Lung (tissue), 12 donors: ENCODE data around the gene E4F1. TPM values are rescaled to one million over a fixed set of nuclear protein-coding genes. Genes with fewer than 3 reads are reported as not detected.
A peak's percentile ranks its signal among the peaks of the same experiment; 100 is the strongest.

ENCODE experiments used
- ATAC-seq: fragments of 200-7000 bp; cut with Tn5 transposase; one replicate; pipeline ENCODE4 v1.9.1; 2020; ENCODE audit warnings: moderate number of reproducible peaks; ENCODE audit not compliant: insufficient read depth, low FRiP score
- DNase-seq, 3 donors: peaks; one replicate each; pipeline ENCODE4 v3.0.0-alpha.2; 2013 to 2017
- H3K27ac ChIP-seq, 2 donors: one replicate each; pipeline ENCODE4 v1.5.1; 2013; ENCODE audit warnings: mild to moderate bottlenecking in 2 of 2, moderate library complexity in 2 of 2, control low read depth in 1 of 2, inconsistent platforms in 1 of 2, low read depth in 1 of 2, low read length in 1 of 2
- H3K27me3 ChIP-seq, 3 donors: one replicate each; pipeline ENCODE4 v1.5.1; 2013; ENCODE audit warnings: low read length in 2 of 3; ENCODE audit not compliant: control insufficient read depth in 3 of 3, insufficient read depth in 3 of 3
- H3K36me3 ChIP-seq, 4 donors: one replicate each; pipeline ENCODE4 v1.5.1; 2013; ENCODE audit warnings: low read length in 4 of 4, mild to moderate bottlenecking in 1 of 4, moderate library complexity in 1 of 4; ENCODE audit not compliant: control insufficient read depth in 4 of 4, insufficient read depth in 4 of 4
- H3K4me1 ChIP-seq, 5 donors: one replicate each; pipeline ENCODE4 v1.5.1; 2013; ENCODE audit warnings: low read length in 5 of 5, mild to moderate bottlenecking in 2 of 5, moderate library complexity in 1 of 5; ENCODE audit not compliant: control insufficient read depth in 5 of 5, insufficient read depth in 5 of 5
- H3K4me3 ChIP-seq: one replicate; pipeline ENCODE4 v1.5.1; 2013; ENCODE audit warnings: mild to moderate bottlenecking, control low read depth, moderate library complexity
- H3K9ac ChIP-seq, 2 donors: one replicate each; pipeline ENCODE4 v1.5.1; 2013; ENCODE audit warnings: low read length in 2 of 2, control low read depth in 1 of 2; ENCODE audit not compliant: insufficient read depth in 1 of 2
- H3K9me3 ChIP-seq, 4 donors: one replicate each; pipeline ENCODE4 v1.5.1; 2013; ENCODE audit warnings: low read length in 3 of 4, mild to moderate bottlenecking in 1 of 4, moderate library complexity in 1 of 4; ENCODE audit not compliant: control insufficient read depth in 4 of 4, insufficient read depth in 3 of 4
- CTCF ChIP-seq: IDR thresholded peaks from 2 replicates; pipeline ENCODE4 v1.5.1; 2012; ENCODE audit warnings: mild to moderate bottlenecking; ENCODE audit errors: control extremely low read depth, extremely low read depth
- WGBS, 2 donors: extraction: QIAGEN DNeasy Blood & Tissue Kit; methylation state at CpG; one replicate each; pipeline ENCODE4 v1.1.7; 2013; 5-methylcytosine and 5-hydroxymethylcytosine counted together
- polyA plus RNA-seq, 2 donors: library from polyadenylated mRNA; stranded (reverse); fragments of 200-250 nt; gene quantifications; one replicate each; pipeline ENCODE4 v1.2.1, GENCODE V29; 2013
- total RNA-seq, 2 donors: library from RNA; depleted of rRNA in 1 of 2; stranded (reverse); fragments of >200 nt in 1 of 2; gene quantifications; one replicate each; pipeline ENCODE4 v1.2.1, GENCODE V29; 2014 to 2021
- donor health status: control.
- donor health status: control.
- donor health status: Bipolar disorder and iron deficiency.
- donor health status: healthy.
- donor health status: DM: yes; HTN: yes; CAD: no.

E4F1 gene
- total and polyA plus RNA-seq, 4 donors, result 21.0 to 30.2 (median 24.8) TPM

- H3K9me3 ChIP-seq, result no peaks in the 10 kb centered on the region
- no peak overlapping the region for H3K27ac ChIP-seq
- ATAC-seq (no peak), DNase-seq (peak; percentile 24 to 58 (median 44))
- WGBS, 2 donors, result 46 to 48% methylated on average over 72 to 106 of the region's 106 CpGs
- no peak overlapping the region for H3K9ac ChIP-seq
- no peak overlapping the region for H3K4me3 ChIP-seq
- H3K4me1 ChIP-seq, result no peaks in the 10 kb centered on the region
- H3K36me3 ChIP-seq, result peaks cover 4 to 47% (median 9%) of the 10 kb centered on the region in 4 donors
- no peaks in the 10 kb centered on the region for H3K27me3 ChIP-seq
- no peak for TF ChIP-seq CTCF
These were observed 44.9 kb upstream of the E4F1 start for GRCh38 chr16:2178321-2179106.

GRCh38 chr16:2179107-2179501 is 44.3 kb upstream of the E4F1 start:
- H3K36me3 ChIP-seq, result peaks cover 4 to 41% (median 9%) of the 10 kb centered on the region in 4 donors
- H3K4me3 ChIP-seq, result no peak overlapping the region
- no peak for ATAC-seq
- no peak overlapping the region for H3K27ac ChIP-seq
- H3K27me3 ChIP-seq, result no peaks in the 10 kb centered on the region
- 40 to 54% methylated on average over 3 to 50 of the region's 50 CpGs for WGBS, 2 donors
- no peaks in the 10 kb centered on the region for H3K4me1 ChIP-seq
- no peaks in the 10 kb centered on the region for H3K9me3 ChIP-seq
- DNase-seq, result no peak
- no peak overlapping the region for H3K9ac ChIP-seq
- no peak for TF ChIP-seq CTCF

- DNase-seq (no peak), ATAC-seq (no peak)
- Histone ChIP-seq H3K36me3 (peaks cover 4 to 36% (median 7%) of the 10 kb centered on the region in 4 donors), H3K9me3 (no peaks in the 10 kb centered on the region), H3K4me3 (no peak overlapping the region), H3K27me3 (no peaks in the 10 kb centered on the region), H3K27ac (no peak overlapping the region), H3K9ac (no peak overlapping the region), H3K4me1 (no peaks in the 10 kb centered on the region)
- WGBS, 2 donors, result 97% methylated on average over 27 to 31 of the region's 31 CpGs
- TF ChIP-seq CTCF, result no peak
These were observed 43.8 kb upstream of the E4F1 start for GRCh38 chr16:2179576-2179975.

GRCh38 chr16:2180461-2180860 is 42.9 kb upstream of the E4F1 start:
- DNase-seq (no peak), ATAC-seq (no peak)
- TF ChIP-seq CTCF, result no peak
- H3K27me3 ChIP-seq, result no peaks in the 10 kb centered on the region
- H3K36me3 ChIP-seq, result peaks cover 0 to 28% (median 3%) of the 10 kb centered on the region in 4 donors
- 94 to 96% methylated on average over 33 to 43 of the region's 43 CpGs for WGBS, 2 donors
- H3K27ac ChIP-seq, result no peak overlapping the region
- H3K9ac ChIP-seq, result no peak overlapping the region
- H3K4me1 ChIP-seq, result no peaks in the 10 kb centered on the region
- no peaks in the 10 kb centered on the region for H3K9me3 ChIP-seq
- no peak overlapping the region for H3K4me3 ChIP-seq
